G401.6 (cell line): ENCODE results near the gene RASAL2.

Experiments used
- FAIRE-seq: peaks from 2 replicates; lab custom pipeline; 2012; peaks lifted over from hg19 to GRCh38; lab: Jason Lieb, UNC

Gene RASAL2

DNA sequence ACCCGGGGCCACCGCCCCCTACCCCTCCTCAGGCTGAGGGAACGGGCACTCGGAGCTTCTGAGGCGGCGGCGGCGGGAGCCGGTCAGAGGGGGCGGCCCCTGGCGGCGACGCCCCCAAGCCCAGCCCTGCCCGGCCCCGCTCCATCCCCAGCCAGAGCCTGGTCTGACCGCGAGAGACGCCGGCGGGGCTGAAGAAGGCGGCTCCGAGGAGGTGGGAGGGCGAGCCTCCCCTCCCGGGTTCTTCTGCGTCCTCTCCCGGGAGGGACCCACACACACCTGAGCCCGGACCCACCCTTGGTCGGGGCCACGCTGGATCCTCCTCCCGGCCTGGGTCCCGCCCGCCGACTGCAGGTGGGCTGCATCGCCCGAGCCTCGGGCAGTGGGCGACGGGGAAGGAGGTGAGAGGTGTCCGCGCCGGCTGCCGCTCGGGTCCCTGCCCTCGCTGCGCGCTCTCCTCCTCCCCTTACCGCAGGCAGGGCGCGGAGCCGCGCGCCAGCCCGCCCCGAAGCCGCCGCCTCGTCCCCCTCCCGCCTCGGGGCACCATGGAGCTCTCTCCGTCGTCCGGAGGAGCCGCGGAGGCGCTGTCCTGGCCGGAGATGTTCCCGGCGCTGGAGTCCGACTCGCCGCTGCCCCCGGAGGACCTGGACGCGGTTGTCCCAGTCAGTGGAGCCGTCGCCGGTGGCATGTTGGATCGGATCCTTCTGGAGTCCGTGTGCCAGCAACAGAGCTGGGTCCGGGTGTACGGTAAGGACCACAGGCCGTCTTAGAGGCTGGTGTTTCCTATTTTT is at the start of gene RASAL2:
TSS of gene RASAL2 (plus strand) at position 154 of the 788 bp plus-strand sequence. CDS start at position 543, 389 bp downstream.
- FAIRE-seq = no peak

DNA sequence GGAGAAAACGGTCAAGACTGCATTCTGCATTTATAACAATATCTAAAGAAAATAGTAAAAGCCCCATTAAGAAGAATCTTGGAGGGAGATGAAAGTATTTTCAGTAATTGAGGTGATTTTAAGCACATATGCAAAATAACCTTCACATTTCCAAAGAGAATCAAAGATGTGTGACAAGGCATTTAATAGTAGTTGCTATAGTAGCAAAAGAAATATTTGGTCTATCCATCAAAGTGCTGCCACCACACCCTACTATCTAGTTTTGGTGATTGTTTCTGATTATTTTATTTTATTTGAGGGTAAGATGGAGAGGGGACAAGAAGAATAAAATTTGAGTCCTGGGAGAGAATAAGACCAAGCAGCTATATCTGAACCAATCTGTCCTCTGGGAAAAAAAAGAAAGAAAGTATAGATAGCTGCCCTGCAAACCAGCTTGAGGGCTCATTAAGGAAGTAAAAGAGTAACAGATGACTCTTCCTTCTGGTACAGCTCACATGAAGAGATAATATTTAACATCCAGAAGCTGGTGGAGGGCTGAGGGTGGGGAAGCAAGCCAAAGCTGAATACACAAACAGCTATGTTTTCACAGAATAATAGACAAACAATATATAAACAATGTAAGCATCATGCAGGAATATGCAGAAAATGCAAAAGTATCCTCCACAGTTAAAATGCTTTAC is 47.2 kb upstream of the RASAL2 start:
- FAIRE-seq = no peak

DNA sequence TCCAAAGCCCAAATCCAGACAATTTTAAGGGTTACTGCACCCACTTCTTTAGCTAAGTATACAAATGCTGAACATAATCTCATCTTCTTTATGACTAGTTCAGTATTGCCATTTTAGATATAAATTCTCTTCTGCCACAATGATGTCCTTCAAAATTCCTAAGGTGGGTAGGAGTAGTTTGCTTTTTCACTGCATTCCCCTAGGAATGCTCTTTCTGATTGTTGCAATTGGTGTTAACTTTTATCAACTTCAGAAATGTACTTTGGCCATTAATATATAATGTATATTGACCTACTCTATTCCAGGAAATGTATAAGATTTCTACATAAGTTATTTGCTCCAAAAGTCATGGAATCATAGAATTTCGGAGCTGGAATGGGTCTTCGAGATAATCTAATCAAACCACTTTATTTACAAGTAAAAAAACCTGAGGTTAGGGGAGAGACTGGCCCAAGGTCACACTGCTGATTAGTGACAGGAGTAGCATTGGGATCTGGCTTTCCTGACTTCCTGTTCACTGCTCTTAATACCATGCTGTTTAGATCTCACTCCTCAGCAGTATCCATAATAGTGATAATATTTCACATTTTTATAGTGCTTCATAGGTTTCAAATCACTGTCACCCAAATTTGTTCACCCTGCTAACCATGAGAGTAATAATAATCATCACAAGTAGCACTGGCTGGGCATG is 46.4 kb upstream of the RASAL2 start:
- no peak for FAIRE-seq

DNA sequence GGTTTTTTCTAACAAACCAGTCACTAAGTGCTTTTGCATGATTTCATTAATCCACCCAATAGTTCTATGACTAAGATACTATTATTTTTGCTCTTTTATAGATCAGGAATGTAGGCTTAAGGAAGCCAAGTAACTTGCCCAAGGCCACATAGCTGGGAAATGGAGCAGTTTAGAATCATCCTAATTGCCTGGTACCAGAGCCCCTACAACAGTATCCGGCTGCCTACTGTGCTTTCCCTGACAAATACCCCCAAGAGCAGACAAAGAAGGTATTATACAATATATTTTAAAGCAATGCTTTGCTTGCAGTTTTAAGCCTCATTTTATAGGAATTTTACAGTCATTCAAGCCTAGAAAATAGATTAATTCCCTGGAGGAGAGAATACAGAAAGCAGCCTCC is 45.5 kb upstream of the RASAL2 start:
- no peak for FAIRE-seq

DNA sequence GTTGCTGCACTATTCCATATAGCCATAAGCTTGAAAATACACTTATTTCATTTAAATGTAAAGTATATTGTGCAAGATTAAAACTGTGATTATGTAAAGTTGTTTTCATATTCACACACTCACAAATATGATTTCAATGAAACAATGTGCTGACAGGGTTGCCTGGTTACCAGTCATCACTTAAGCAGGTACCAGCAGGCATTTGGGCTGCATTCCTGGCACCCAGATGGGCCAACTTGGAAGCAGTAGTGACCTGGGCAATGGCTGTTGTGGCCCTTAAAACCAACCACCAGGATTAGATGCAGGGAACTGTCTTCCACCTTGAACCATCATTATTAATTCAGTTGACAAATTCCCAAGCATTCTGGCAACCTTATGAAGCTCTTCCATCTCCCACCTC is 45.0 kb upstream of the RASAL2 start:
- FAIRE-seq = no peak

DNA sequence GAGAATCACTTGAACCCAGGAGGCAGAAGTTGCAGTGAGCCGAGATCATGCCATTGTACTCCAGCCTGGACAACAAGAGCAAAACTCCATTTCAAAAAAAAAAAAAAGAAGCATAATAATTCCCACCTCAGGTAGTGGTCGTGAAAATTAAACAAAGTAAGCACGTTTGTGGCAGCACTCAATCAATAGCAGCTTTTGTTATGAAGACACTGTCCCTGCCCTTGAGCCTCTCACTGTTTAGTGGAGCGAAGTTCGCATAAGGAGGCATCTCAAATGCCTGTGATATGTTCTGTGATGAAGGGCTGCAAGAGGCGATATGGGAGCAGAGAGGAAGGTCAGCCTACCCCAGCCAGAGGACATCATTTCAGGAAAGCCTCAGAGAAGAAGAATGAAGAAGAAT is 43.8 kb upstream of the RASAL2 start:
- FAIRE-seq = no peak

DNA sequence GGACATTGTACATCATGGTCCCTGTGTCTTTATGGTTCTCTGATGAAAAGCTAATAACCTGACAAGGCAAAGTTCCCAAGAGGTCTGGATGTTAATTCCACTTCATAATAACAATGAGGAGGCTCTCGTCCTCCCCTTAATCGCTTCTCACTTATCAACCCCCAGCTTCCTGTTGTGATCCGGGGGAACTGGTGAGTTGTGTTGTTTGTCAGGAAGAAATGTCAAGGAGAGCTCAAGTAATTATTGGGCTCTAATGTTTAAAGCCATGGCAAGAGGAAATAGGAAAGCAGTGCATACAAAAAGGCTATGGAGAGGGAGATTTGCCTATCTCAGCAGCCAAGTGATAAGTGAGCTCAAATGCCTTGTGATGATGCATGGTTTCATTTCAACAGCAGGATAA is 42.8 kb upstream of the RASAL2 start:
- FAIRE-seq = no peak

DNA sequence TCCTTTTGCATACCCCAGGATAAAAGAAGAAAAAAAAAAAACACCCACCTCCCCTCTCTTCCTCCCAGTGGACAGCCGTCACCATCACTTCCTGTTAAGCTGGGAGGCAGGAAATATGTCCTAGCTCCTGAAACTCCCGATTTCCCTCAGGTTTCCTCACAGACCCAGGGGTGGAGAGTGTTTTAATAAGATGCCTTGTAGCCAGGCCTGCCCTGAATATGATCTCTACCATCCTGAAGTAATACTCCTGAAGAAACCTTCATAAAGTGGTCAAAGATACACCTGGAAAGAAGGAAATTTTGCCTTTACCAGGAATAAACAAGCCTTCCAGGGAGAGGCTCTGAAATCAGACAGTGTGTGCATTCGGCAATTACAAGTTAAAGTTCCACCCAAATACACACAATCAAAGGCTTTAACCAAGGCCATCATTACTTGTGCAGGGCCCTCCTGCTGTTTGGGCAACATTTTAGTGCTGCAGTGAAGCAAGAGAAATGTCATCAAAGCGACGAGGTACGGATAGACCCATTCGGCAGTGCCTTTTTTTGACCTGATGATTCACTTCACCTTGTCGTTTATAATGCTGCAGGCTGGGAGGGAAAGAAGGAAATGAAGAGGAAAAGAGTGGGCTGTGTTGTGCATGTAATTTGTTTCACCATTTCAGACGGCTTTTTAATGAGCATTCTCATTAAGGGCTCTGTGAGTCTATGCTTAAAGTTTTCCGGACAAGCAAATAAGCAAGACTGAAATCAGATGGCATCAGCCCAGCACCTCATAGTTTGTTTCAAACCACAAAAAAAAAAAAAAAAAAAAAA is 41.0 kb upstream of the RASAL2 start:
- FAIRE-seq = no peak

DNA sequence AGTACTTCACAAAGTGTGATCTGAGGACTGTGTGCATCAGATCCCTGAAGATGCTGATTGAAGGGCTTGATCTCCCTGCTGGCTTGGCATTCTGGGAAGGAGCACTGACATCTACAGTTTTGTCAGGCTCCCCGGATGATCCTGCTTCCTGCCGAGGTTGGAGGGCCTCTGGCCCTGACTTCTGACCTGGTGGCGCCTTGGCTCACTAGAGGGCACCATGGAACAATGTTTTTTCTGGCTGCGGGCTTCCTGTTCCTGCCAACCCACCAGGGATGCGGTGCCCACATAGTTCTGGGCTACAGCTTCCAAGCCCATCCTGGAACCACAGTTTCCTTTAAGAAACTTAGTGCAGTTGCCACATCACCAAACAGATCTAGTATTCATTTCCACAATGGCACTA is 38.8 kb upstream of the RASAL2 start:
- FAIRE-seq = no peak

DNA sequence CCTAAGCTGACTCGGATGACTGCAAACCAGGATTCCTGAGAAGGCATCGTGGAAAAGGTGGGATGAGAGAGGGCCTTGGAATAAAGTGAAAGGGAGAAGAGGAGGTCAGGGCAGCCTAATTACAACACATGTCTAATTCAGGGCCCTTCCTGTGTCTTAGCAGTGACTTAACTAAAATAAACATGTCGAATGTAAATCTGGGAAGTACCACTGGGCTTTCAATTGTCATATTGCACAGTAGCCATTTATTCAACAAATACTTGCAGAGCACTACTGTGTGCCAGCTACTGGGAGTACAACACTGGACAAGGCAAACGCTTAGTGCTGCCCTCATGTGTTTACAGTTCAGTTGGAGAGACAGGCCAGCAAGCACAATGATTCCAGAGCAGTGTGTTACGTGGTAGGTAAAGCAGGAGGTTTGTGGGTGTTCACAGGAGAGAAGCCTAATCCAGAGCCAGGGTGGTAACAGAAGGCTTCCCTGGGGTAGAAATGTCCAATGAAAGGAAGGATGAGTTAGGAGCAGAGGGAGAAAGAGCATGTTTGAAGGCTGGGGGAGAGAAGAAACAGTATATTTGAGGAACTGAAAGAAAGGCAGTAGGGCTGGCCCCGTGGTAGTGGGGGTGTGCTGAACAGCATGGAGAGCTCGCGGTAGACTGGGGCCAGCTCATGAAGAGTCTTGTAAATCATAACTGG is 38.0 kb upstream of the RASAL2 start:
- FAIRE-seq = no peak

DNA sequence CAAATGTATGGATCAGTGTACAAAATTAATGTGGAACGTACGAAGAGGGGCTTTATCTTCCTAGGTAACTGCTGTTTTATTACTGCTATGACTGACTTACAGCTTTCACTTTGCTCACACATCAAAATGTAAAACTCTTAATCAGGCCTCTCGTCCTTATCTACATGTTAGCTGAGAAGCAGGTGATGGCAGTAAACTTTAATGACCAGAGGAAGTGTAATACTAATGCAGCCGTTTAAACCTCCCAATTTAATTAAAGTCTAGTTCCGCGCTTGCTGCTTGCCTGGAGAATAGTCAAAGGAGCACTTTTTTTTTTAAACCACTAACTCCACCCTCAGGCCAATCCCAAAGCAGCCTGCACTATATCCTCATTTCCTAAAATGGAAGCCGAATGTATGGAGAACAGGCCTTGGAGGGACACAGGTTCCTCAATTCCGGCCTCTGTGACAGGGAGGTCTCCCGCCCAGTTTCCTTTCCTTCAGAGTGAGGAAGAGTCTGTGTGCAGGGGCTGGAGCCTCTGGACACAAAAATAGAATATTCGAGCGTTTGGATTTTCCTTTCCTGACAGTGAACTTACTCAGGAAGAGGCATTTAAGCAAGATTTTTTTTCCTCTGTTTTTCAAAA is 36.7 kb upstream of the RASAL2 start:
- FAIRE-seq = no peak

DNA sequence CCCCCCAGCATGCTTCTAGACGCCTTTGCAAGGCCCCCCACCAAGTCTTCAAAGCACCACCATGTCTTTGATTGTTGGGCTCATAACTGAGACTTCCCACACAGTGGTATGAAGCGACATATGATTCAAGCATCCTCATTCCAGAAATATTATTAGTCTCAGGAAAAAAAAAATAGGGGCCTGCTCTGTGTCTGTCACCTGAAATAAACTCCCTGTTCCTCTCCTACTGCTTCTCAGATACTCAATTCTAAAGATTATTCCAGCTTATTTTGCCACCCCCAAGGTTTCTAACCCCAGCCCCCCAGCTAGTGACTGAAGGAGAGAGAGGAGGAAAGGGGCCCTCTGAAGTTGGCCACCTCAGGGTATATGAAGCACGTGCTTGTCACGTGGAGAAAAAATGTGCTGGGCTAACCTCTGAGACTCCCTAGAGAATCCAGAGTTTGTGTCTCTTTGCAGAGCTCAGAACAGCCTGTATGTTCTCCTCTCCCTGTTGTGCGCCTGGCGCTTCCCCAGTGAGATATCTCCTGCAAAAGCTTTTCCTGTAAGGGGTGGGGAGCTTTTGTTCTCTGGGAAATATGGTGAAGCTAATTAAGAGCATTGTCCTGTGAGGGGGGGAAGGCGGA is 35.9 kb upstream of the RASAL2 start:
- no peak for FAIRE-seq

DNA sequence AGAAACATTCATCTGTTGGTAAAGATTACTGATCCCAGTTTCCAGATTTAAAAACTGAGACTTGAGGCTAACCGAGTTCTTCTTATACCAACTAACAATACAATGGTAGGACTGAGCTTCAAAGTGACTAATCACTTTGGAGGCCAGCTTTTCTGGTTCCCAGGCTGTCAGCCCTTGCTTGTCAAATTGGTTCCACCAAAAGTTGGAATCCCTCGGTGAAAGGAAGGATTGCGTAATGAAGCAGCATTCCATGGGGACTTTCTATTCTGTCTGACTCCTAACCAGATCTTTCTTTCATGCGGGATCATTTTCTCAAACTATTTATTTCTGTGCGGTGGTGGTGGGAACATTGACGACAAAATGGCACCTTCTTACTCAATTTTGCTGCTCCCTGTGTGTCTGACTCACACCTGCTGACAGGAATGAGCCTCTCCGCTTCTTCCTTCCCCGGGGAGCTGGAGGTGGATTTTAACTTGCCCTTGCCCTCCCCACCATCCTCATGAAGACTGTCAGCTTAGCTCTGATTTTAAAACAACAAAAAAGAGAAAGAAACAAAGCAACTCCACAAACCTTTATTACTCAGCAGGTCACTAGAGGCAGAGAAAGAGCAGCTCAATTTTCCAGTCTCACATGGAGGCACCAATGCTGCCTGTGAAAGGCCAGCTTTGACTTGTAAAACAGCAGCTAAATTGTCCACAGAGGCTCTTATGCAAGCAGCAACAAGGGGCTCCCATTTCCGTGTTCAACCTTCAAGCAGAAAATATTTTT is 32.9 kb upstream of the RASAL2 start:
- FAIRE-seq = no peak

DNA sequence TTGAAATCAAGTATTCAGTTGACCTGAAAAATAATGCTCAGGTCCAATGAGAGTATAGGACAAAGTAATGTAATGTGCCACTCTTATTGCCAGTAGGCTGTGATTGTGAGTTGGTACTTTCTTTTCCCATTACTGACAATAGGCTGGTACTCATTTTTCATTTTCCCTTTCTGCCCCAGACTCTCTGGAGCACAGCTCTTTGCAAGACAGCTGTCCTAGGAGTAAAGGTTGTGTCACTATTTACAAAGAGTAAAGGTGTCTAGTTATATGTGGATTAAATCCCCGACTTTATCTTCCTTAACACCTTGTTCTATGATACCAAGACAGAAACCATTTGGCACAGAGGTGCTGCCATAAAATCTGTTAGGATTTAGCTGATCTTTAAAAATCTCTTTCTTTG is 32.3 kb upstream of the RASAL2 start:
- FAIRE-seq = no peak

DNA sequence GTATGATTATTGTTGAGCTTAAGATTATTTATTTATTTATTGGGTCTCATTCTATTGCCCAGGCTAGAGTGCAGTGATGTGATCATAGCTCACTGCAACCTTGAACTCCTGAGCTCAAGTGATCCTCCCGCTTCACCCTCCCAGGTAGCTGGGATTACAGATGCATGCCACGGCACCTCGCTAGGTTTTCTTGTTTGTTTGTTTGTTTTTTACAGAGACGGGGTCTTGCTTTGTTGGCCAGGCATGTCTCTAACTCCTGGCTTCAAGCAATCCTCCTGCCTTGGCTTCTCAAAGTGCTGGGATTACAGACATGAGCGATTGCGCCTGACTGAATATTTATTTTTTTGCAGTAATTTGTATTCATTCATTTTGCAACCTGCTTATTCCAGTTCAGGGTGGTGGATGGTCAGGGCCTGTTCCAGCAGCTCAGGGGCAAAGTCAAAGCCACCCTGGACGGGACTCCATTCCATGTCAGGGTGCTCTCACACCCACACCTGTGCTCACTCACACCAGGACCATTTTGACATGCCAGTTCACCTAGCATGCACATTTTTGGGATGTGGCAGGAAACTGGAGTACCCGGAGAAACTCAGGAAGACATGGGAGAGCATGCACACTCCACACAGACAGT is 29.6 kb upstream of the RASAL2 start:
- FAIRE-seq = no peak

DNA sequence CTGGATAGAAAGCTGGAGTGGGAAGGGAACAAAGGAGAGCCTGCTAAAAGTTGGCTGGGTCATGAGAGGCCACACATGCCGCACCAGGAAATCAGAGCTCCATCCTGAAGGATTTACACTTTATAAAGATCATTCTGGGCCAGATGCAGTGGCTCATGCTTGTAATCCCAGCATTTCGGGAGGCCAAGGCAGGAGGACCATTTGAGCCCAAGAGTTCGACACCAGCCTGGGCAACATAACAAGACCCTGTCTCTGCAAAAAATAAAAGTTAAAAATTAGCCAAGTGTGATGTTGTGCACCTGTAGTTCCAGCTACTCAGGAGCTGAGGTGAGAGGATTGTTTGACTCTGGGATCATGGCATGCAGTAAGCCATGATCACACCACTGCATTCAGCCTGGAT is 28.7 kb upstream of the RASAL2 start:
- no peak for FAIRE-seq

DNA sequence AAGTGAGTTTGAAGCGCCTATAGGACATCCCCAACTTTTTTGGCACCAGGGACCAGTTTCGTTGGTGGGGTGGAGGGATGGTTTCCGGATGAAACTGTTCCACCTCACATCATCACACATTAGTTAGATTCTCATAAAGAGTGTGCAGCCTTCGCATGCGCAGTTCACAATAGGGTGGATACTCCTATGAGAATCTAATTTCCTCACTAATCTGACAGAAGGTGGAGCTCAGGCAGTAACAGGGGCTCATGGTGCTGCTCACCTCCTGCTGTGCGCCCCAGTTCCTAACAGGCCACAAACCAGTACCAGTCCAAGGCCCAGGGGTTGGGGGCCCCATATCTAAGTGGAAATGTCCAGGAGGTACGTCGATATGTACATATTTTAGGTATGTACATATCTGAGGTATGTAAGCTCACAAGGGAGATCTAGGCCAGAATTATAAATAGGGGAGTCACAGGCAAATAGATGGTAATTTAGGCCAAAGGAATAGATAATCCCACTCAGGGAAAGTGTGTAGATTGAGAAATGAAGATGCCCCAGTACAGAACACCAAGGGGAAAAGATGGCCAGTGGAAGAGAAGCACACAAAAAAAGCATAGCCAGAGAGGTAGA is 27.5 kb upstream of the RASAL2 start:
- no peak for FAIRE-seq

DNA sequence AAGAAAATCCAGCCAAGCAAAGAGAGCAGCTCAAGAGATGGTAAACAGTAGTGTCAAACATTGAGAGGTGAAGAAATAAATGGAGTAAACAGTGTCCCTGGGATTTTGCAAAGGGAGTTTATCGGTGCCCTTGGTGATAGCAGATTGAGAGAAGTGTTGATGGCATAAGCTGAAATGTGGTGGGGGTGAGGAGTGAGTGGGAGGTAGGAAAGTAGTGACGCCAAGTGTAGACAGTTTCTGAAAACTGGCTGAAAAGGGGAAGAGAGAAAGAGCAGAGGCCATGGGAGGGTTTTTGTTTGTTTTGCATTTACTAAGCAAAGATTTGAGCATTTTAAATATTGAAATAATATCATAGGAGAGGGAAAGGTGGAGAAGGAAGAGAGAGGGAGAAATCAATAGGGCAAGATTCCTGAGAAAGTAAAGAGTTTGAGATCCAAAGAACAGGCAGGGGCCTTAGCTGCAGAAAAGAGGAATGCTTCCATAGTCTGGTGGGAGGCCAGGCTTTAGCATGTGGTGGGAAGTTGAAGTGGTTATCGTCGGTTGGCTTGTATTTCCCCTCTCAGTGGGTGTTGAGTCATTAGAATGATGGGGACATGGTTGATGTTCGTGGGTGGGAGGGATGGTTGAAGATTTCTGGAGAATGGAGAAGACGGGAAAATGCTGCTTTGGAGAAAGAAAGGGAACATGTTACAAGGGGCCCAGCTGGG is 26.8 kb upstream of the RASAL2 start:
- no peak for FAIRE-seq

DNA sequence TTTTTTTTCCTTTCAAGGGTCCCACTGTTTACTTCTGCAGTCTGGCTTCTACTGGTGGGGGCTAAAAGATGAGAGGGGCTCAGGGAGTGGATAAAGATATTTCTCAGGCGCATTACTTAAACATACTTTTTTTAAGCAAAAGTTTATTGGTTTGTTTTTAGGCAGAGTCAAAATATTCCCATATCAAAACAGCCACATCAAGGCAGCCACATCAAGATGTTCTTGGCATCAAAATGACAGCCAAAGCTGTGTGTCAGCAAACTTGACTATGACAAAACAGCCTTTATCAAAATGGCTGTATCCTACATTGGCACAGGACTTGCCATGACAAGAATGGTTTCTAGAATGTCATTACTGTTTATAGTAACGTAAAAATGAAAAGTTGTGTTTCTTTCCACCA is 22.1 kb upstream of the RASAL2 start:
- FAIRE-seq = no peak
